CD14-positive monocyte (primary cell): ENCODE measurements around the gene LRRN4. TPM values are rescaled to one million over a fixed set of nuclear protein-coding genes. Genes with fewer than 3 reads are reported as not detected.

Experiments
- DNase-seq, 3 donors: peaks; one replicate each; pipeline ENCODE4 v3.0.0-alpha.2; 2011 to 2022
- H2AFZ ChIP-seq: 2 replicates; pipeline ENCODE4 v1.6.0; 2012; ENCODE audit warnings: mild to moderate bottlenecking, low read depth, low read length, inconsistent platforms; ENCODE audit not compliant: insufficient read depth, poor library complexity, severe bottlenecking
- H3K27ac ChIP-seq, 2 donors: 1 replicate in 1 of 2; 2 replicates in 1 of 2; pipeline ENCODE4 v1.5.1; 2012 to 2013; ENCODE audit warnings: low read length in 2 of 2, control low read depth in 1 of 2, inconsistent platforms in 1 of 2, low read depth in 1 of 2, mild to moderate bottlenecking in 1 of 2
- H3K27me3 ChIP-seq, 2 donors: one replicate each; pipeline versions ENCODE4 v1.6.0 to v1.6.1; 2011 to 2013; ENCODE audit warnings: low read length in 2 of 2; ENCODE audit not compliant: control insufficient read depth in 2 of 2, insufficient read depth in 2 of 2
- H3K36me3 ChIP-seq, 2 donors: replicated peaks in 1 of 2; 1 replicate in 1 of 2; 2 replicates in 1 of 2; pipeline versions ENCODE4 v1.5.1 to v1.6.1; 2012 to 2013; ENCODE audit warnings: low read length in 2 of 2, control low read depth in 1 of 2, inconsistent platforms in 1 of 2, mild to moderate bottlenecking in 1 of 2; ENCODE audit not compliant: insufficient read depth in 2 of 2, control insufficient read depth in 1 of 2
- H3K4me1 ChIP-seq, 2 donors: 1 replicate in 1 of 2; 2 replicates in 1 of 2; pipeline versions ENCODE4 v1.5.1 to v1.6.1; 2012 to 2013; ENCODE audit warnings: low read length in 2 of 2, control low read depth in 1 of 2, inconsistent platforms in 1 of 2, mild to moderate bottlenecking in 1 of 2, moderate library complexity in 1 of 2; ENCODE audit not compliant: insufficient read depth in 2 of 2, control insufficient read depth in 1 of 2
- H3K4me2 ChIP-seq: replicated peaks from 2 replicates; pipeline ENCODE3; 2012; ENCODE audit warnings: low read length, moderate library complexity, mild to moderate bottlenecking; ENCODE audit not compliant: poor library complexity, severe bottlenecking; ENCODE audit errors: extremely low read depth
- H3K4me3 ChIP-seq, 3 experiments: fragments of 200-600 bp in 1 of 3; sonication (generic) in 1 of 3; replicated peaks in 1 of 3; 1 replicate in 2 of 3; 2 replicates in 1 of 3; pipeline ENCODE4 v1.5.1; 2011 to 2013; ENCODE audit warnings: low read length in 3 of 3, mild to moderate bottlenecking in 3 of 3, control low read depth in 2 of 3, low read depth in 2 of 3, inconsistent platforms in 1 of 3, moderate library complexity in 1 of 3
- H3K79me2 ChIP-seq: 2 replicates; pipeline ENCODE4 v1.6.0; 2012; ENCODE audit warnings: mild to moderate bottlenecking, control low read depth, inconsistent platforms, low read length, moderate library complexity; ENCODE audit not compliant: insufficient read depth
- H3K9ac ChIP-seq: 2 replicates; pipeline ENCODE4 v1.6.0; 2017; ENCODE audit warnings: low read length, mild to moderate bottlenecking; ENCODE audit not compliant: insufficient read depth, poor library complexity, severe bottlenecking
- H3K9me3 ChIP-seq, 2 donors: replicated peaks in 1 of 2; 1 replicate in 1 of 2; 2 replicates in 1 of 2; pipeline versions ENCODE4 v1.5.1 to v1.6.1; 2012 to 2013; ENCODE audit warnings: low read length in 2 of 2, control low read depth in 1 of 2; ENCODE audit not compliant: control insufficient read depth in 1 of 2, insufficient read depth in 1 of 2
- H4K20me1 ChIP-seq: 2 replicates; pipeline ENCODE4 v1.6.0; 2012; ENCODE audit warnings: mild to moderate bottlenecking, low read length, control low read depth, moderate library complexity; ENCODE audit not compliant: insufficient read depth
- H3K27ac Mint-ChIP-seq, 7 donors: one replicate each; pipeline ENCODE4 v1.8.0; 2020; ENCODE audit warnings: mild to moderate bottlenecking in 7 of 7, mixed read lengths in 7 of 7, moderate library complexity in 6 of 7, inconsistent platforms in 2 of 7
- H3K27me3 Mint-ChIP-seq, 3 donors: one replicate each; pipeline ENCODE4 v1.8.0; 2021 to 2022; ENCODE audit warnings: low read depth in 3 of 3, mild to moderate bottlenecking in 3 of 3, mixed read lengths in 3 of 3, moderate library complexity in 3 of 3, inconsistent platforms in 1 of 3
- H3K36me3 Mint-ChIP-seq, 2 donors: one replicate each; pipeline ENCODE4 v1.8.0; 2020; ENCODE audit warnings: mixed read lengths in 2 of 2, inconsistent platforms in 1 of 2, mild to moderate bottlenecking in 1 of 2
- H3K4me1 Mint-ChIP-seq: one replicate; pipeline ENCODE4 v1.8.0; 2020; ENCODE audit warnings: mild to moderate bottlenecking, mixed read lengths
- H3K4me3 Mint-ChIP-seq, 2 donors: one replicate each; pipeline ENCODE4 v1.8.0; 2020; ENCODE audit warnings: mild to moderate bottlenecking in 2 of 2, mixed read lengths in 2 of 2, moderate library complexity in 1 of 2
- H3K9me3 Mint-ChIP-seq, 7 donors: one replicate each; pipeline ENCODE4 v1.8.0; 2020 to 2022; ENCODE audit warnings: mixed read lengths in 7 of 7, mild to moderate bottlenecking in 6 of 7, moderate library complexity in 6 of 7, inconsistent platforms in 2 of 7
- WGBS: methylation state at CpG from one replicate; pipeline ENCODE4 v1.1.5; 2013; ENCODE audit warnings: missing lambda C conversion rate; ENCODE audit not compliant: insufficient coverage; 5-methylcytosine and 5-hydroxymethylcytosine counted together
- intact Hi-C, 2 donors: fragments of 100-400 bp; cut with micrococcal nuclease; formaldehyde crosslinking; loops; one replicate each; pipeline versions ENCODE4 v1.15.0 to v1.15.1; 2023
- polyA plus RNA-seq, 3 donors: library from polyadenylated mRNA; depleted of rRNA in 1 of 3; unstranded in 2 of 3; stranded (reverse) in 1 of 3; fragments of 300-500 nt in 2 of 3; fragments of >200 nt in 1 of 3; fragmentation: Illumina TruSeq in 2 of 3; gene quantifications; 1 replicate in 2 of 3; 2 replicates in 1 of 3; pipeline ENCODE4 v1.2.3, GENCODE V29; 2012 to 2021
- TF ChIP-seq, protein P1 (sequence below): fragments of 200-600 bp; IDR thresholded peaks from one replicate; pipeline ENCODE4 v1.8.0; 2022; ENCODE audit warnings: antibody characterized with exemption, mild to moderate bottlenecking

LRRN4 gene
- polyA plus RNA-seq, 3 donors: not detected

DNA sequence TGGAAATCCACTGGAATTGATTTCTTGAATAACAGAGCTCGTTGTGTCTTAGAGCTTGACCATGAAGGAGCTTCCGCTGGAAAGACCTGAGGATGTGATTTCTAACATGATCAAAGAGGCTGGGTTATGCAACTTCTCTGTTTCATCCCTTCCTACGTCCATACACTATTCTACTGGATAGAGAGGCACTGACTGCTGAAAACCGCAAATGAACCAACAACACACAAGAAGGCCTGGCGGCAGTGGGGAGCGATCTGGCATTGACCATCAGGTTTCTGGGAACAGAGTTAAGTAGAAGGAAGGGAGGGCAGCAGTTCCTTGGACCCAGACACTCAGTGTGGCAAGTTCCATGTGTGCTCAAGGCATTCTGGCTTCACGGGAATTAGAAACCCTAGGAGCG, 13.3 kb downstream of the LRRN4 start:
- H3K27me3 ChIP-seq: no peaks in the 10 kb centered on the region
- Mint-ChIP-seq H3K36me3 (peaks cover 56 to 68% of the 10 kb centered on the region in 2 donors), H3K27ac (no peak overlapping the region), H3K27me3 (peaks cover 0 to 2% (median 0%) of the 10 kb centered on the region in 3 donors), H3K4me1 (no peaks in the 10 kb centered on the region), H3K4me3 (no peak overlapping the region), H3K9me3 (peaks cover 0 to 8% (median 0%) of the 10 kb centered on the region in 7 donors)
- H3K4me3 ChIP-seq: no peak overlapping the region
- no peak for DNase-seq
- TF ChIP-seq, protein P1, sequence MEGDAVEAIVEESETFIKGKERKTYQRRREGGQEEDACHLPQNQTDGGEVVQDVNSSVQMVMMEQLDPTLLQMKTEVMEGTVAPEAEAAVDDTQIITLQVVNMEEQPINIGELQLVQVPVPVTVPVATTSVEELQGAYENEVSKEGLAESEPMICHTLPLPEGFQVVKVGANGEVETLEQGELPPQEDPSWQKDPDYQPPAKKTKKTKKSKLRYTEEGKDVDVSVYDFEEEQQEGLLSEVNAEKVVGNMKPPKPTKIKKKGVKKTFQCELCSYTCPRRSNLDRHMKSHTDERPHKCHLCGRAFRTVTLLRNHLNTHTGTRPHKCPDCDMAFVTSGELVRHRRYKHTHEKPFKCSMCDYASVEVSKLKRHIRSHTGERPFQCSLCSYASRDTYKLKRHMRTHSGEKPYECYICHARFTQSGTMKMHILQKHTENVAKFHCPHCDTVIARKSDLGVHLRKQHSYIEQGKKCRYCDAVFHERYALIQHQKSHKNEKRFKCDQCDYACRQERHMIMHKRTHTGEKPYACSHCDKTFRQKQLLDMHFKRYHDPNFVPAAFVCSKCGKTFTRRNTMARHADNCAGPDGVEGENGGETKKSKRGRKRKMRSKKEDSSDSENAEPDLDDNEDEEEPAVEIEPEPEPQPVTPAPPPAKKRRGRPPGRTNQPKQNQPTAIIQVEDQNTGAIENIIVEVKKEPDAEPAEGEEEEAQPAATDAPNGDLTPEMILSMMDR: no peak
- H3K9me3 ChIP-seq: no peaks in the 10 kb centered on the region
- H3K9ac ChIP-seq: no peak overlapping the region
- no peak overlapping the region for H3K4me2 ChIP-seq
- WGBS: 97% methylated on average over 3 of the region's 8 CpGs
- H2AFZ ChIP-seq: no peak overlapping the region
- H3K79me2 ChIP-seq: no peaks in the 10 kb centered on the region
- no peaks in the 10 kb centered on the region for H3K4me1 ChIP-seq
- peaks cover 4% of the 10 kb centered on the region for H4K20me1 ChIP-seq
- H3K27ac ChIP-seq: no peak overlapping the region
- H3K36me3 ChIP-seq: peaks cover 60 to 66% of the 10 kb centered on the region in 2 donors
- intact Hi-C loops: no loop called here

DNA sequence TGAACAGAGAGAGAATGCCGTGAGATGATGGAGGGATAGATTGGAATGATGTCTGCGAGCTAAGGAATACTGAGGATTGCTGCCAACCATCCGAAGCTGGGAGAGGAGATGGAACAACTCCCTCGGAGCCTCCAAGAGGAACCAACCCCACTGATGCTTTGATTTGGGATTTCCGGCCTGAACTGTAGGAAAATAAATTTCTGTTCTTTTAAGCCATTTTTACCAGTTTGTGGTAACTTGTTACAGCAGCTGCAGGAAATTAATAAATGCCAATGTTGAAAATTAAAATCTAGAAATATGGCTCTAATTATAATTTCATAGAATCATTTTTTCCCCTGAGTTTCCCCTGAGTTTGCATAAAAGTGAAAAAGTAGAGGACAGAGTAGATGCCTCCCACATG, 14.1 kb downstream of the LRRN4 start:
- no peaks in the 10 kb centered on the region for H3K27me3 ChIP-seq
- no peaks in the 10 kb centered on the region for H3K79me2 ChIP-seq
- H3K27me3 Mint-ChIP-seq: peaks cover 0 to 2% (median 0%) of the 10 kb centered on the region in 3 donors
- H3K4me3 ChIP-seq: no peak overlapping the region
- H3K4me2 ChIP-seq: no peak overlapping the region
- no peak for DNase-seq
- H3K36me3 Mint-ChIP-seq: peaks cover 60 to 74% of the 10 kb centered on the region in 2 donors
- no peak overlapping the region for H3K9ac ChIP-seq
- H3K4me3 Mint-ChIP-seq: no peak overlapping the region
- H3K4me1 ChIP-seq: no peaks in the 10 kb centered on the region
- no CpG with 5 or more reads among the region's 5 CpGs for WGBS
- peaks cover 0 to 8% (median 0%) of the 10 kb centered on the region in 7 donors for H3K9me3 Mint-ChIP-seq
- TF ChIP-seq, protein P1: no peak
- H2AFZ ChIP-seq: no peak overlapping the region
- intact Hi-C loops: no loop called here
- H3K4me1 Mint-ChIP-seq: no peaks in the 10 kb centered on the region
- H3K27ac ChIP-seq: no peak overlapping the region
- no peak overlapping the region for H3K27ac Mint-ChIP-seq
- no peaks in the 10 kb centered on the region for H3K9me3 ChIP-seq
- peaks cover 63 to 74% of the 10 kb centered on the region in 2 donors for H3K36me3 ChIP-seq
- peaks cover 4% of the 10 kb centered on the region for H4K20me1 ChIP-seq
